ENCODE results near the gene EPN2.

The EPN2 gene

DNA sequence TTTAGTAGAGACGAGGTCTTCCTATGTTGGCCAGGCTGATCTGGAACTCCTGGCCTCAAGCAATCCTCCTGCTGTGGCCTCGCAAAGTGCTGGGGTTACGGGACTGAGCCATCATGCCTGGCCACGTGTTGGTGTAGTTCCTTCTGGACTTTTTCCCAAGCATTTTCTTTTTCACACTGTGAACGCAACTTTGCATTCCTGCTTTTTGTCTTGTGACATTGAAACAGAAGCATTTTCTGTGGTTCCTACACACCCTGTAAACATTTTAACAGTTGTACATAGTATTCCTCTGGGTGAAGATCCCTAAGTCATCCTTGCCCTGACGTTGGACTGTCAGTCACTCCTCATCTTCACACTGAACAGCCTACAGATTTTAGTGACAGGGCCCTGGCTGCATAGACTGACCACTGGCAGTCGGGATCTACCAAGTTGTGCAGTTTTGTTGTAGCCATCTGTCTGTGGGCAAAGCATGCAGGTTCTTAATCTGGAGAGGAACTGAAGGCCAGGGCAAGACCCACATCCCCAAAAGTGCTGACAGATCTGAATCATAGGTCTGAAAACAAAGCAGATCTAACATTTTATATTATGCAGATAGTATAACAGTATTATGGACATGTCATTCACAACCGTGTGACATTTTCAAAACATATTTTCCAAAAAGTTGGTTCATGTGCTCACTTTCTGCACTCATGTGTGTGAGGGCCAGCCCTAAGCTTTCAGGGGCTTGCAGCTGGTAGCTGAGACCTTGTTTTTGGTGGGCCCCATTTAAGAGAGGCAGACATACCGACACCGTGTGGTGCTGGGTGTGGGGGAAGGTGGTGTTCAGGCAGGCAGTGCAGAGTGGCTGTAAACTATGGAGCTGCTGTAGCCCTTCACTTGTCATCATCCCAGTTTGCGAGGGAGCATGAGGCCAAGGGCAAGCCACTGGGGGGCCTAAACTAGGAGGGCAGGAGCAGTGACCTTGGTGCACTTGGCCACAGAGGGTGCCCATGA lies 59.9 kb downstream of the EPN2 start:
- no peak for DNase-seq

DNA sequence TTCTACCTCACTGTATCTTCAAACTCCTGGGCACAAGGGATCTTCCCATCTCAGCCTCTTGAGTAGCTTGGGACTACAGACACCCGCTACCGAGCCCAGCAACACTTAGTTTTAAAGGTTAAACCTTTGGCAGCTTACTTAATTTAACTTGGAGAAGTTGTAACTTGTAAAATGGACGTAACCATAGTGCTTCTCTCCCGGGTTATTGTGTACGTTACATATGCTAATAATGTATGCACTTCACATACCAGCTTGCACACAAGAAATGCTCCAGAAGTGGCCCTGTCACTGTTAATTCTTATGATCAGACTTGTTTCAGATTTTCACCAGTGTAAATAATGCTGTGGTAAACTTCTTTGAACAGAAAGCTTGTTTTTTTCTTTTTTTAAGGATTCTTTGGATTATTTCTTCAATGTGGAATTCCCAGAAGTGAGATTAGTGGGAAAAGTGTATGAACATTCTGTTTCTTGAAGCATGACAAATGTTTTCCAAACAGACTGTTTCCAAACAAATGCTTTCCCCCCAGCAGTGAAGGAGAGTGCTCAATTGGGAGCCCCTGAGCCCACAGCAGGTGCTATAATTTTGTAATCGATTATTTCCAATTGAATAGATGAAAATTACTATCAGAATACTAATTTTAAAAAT lies 61.5 kb downstream of the EPN2 start:
- no peak for DNase-seq

DNA sequence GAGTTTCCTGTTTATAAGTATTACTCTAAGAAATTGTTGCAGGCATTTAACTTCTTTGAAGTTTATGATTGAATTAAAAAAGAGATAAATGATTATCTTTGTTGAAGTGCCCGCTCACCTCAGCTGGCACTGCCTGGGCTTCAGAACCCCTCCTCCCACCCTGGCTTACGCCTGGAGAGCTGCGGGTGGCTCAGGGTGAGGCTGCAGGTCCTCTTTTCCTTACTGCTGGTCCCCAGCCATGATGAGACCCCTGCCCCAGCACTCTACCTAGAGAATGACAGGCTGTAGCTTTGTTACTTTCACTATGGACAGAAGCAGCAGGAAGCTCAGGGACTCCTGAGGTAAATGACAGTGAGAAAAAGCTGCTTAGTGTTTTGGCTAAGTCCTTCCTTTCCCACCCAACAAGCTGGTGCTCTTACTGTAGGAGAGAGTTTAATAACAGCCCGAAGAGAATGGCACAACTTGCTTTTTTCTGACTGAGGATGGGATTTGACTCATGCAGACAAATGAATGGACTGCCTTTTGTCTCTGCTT lies 62.1 kb downstream of the EPN2 start:
- no peak for DNase-seq

DNA sequence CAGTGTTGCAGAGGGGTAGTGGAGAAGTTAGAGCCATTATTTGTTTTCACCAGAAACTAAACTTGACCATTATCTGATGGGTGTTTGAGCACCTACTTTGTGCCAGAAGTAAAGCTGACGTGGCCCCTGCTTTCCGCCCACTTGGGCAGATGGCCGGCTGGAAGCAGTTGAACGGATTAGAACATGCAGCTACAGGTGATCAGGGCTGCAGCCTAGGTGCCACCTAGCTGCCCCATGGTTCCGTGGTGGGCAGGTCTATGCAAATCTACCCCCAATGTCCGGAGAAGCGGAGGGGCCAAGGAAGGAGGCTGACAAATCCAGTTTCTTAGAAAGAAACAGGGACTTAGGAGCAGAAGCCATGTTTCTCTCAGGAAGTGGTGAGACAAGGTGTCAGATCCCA lies 62.7 kb downstream of the EPN2 start:
- no peak for DNase-seq

DNA sequence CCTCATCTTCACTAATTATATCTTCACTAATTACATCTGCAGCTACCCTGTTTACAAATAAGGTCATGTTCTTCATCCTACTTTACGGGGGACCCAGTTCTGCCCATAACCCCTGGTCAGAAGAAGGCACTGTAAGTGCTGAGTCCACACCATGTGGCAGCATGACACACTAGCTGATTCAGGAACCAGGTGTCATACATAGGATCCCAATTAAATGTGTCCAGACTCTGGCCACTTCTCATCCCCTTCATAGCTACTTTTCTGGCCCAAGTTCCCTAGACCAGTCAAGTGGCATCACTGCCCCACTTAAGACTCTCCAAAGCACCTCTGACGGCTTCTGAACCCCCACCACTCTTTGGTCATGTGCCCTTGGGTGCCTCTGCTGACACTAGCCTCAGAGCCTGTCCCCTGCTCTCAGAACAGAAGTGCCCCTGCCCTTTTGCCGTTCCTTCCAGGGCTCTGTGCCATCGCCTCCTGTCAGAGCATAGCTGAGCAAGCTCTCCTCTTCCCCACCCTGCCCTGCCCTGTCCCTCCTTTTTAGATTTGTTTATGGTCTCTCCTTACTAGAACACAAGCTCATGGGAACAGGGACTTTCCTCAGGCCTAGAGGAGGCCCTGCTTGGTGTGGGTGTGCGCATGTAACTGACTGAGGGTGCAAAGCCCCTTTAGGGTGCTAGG lies 64.2 kb downstream of the EPN2 start:
- no peak for DNase-seq

DNA sequence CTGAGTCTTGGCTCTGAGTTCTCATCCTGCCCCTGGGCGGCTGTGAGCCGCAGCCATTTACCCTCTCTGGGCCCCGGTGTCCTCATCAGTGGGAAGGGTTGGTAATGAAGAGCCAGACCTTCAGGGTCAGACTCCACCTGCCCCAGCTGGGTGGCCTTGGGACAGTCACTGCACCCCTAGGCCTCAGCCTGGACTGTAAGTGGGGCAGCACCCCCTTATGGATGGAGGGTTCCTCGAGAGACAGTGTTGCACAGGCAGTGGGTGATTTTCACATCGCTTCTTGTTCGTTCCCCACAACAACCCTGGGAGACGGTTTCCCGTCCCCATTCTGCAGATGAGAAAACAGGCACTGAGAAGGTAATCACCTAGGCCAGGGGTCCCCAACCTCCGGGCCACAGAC lies 64.8 kb downstream of the EPN2 start:
- DNase-seq: no peak

DNA sequence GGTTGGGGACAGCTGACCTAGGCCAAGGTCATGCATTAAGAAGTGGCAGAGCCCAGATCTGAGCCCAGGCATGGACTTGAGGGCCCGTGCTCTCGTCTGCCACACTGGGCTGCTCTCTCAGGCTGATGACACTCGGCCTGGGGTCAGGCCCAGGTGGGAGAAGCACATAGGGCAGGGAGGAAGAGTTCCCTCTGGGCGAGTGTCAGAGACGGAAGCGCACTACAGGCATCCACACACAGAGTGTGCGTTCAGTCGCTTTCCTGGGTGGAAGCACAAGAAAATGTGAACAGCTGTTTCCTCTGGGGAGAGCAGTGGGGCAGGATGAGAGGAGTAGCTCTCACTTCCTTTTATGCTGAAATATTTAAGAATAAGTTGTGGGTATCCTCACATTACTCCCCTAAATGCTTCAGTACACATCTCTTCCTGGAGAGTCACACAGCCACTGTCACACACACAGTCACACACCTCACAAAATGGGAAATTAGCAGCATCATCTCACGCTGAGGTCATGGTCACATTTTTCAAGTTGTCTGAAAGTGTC lies 65.7 kb downstream of the EPN2 start:
- no peak for DNase-seq

DNA sequence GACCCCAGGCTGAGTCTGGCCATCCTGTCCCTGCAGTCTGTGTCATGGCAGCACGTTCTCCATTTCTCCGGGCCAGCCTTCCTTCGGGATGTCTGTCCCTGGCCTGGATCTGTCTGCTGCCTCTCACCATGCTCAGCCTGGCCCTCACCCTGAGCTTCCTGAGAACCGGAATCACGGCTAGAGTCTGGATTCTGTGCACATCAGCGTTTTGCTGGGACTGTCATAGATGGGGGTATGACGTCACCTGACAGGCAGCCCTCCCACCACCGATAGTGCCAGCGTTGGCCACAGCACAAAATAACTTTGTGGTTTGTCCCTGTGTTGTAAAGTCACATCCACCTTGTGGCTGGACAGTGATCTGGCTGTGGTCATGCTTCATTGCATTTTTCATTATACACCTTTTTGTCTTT lies 66.2 kb downstream of the EPN2 start:
- DNase-seq: no peak

DNA sequence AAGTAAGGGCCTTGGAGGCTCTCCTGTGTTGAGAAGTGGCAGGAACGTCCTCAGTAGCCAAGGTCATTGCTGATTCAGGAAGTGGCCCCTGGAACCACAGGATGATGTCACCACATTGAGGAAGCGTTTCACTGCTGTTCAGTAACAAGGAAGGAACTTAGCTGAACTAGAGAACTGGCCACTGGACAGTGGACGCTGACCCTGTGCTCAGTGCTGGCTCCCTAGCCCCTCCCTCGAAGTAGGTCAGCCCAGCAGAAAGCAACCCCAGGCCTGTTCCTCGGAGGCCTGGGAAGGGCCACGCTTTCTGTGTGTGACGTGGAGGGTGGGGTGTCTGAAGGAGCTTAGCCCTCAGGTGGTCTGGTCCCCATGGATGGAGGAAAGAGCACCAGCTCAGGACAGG lies 67.0 kb downstream of the EPN2 start:
- peak; percentile 12 for DNase-seq

DNA sequence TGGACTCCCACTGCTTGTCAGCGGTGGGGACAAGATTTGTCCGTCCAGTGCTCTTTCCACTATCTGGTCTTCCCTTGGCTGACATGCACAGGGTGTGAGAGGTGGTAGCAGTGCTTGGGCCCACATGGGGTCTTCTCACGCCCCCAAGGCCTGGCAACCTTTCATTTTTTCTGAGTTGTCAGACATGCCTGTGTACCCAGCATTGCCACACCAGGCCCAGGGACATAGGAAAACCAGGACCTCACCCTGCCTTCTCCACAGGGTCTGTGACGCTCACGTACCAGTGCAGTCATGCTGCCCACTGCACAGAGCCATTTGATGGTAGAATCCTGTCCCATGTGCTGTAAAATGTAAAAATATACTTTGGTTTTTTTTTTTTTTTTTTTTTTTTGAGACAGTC lies 67.6 kb downstream of the EPN2 start:
- no peak for DNase-seq

DNA sequence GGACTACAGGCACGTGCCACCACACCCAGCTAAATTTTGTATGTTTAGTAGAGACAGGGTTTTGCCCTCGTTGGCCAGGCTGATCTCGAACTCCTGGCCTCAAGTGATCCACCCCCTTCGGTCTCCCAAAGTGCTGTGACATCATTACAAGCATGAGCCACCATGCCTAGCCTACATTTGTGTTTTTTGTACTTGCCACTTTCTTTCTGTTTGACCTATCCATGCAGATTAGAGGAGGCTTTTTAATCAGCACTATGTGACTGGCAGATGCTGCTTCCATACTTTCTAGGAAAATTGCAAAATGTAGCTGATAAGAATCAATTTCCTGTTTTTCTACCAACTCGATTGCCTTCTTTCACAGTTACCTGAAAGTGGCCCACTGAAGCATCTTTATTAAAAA lies 68.1 kb downstream of the EPN2 start:
- DNase-seq: no peak

DNA sequence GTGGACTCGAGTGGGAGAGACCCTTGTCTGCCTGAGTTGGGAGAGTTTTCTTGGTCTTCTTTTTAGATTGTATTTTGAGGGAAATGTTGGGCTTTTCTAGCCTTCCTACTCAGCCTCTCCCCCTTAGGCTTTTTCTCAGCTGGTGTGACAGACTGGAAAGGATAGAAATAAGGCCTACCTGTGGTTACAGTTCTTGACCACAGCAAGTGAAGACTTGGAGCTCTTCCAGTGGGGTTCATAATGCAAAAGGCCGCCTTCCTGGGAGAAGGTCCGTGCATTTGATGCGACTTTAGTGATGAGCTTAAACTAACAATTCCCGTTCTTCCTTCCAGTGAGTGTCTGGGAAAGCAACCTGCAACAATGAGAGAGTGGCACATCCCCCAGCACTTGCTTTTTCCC lies 68.6 kb downstream of the EPN2 start:
- no peak for DNase-seq

DNA sequence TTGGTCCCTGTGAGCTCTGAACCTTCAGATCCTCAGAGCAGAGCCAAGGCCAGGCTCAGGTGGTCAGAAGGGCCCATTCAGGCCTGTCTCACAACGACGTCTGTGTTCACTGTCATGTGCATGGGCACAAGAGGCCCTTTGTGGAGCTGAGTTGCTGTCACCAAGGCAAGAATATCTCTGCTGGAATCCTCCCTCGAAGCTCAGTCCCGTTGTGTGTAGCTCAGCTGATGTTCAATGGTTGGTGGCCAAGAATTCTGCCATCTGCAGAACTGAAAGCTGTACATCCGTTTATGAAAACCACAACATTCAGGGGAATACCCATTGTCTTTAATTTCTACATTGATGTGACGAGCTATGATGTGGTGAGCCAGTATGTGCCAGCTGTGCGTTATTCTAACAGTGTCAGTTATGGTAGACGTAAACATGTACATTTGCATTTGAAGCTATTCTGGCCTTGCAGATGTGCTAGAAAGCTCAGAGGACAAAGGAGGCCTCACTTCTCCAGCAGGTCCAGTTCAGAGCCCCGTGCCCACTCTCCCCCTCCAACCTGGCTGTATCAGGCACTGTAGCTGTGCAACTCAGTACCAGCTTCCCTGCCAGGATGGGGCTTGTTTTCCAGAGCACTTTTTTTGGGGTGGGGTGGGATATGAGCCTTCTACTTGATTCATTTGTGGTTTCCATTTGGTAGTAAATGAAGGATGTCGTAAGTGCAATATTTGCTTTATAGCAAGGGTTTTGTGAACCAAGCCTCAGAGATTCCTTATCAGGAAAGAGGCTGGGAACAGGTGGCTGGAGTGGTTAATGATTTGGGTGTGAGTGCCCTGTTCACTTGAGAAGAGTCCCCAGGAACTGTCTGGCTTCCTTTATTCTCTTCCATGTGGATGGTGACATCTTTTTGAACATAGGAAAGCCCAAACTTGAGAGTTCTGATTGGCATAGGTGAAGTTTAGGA lies 69.3 kb downstream of the EPN2 start:
- DNase-seq: no peak

DNA sequence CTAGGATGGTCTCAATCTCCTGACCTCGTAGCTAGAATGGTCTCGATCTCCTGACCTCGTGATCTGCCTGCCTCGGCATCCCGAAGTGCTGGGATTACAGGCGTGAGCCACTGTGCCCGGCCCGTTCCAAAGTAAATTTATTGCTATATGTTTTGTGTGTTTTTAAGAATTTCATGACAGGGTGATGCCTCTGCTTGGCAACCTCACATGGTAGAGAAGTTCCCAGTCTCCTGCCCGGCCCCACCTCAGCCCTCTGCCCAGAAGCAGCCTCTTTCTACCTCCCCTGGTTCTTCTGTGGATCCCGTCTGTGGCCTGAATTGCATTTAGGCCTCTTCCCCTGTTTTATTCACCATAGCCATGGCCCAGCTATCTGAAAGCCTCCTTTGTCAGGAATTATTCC lies 70.4 kb downstream of the EPN2 start:
- no peak for DNase-seq

DNA sequence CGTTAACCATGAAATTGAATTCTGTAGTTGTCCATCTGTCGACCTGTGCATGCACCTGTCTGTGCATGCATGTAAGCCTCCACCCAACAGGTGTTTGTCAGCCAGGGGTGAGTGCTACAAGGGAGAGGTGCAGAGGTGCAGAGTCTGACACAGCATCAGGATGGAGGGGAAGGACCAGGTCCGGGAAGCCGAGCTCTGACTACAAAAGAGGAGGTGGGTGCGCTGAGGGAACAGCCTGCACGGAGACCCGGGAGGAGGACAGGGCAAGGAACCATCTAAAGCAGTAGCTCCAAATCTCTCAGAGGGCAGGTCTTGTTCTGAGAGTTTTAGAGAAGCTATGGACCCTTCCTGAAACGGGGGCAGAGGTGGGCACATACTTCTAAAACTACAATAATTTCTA lies 71.2 kb downstream of the EPN2 start:
- DNase-seq: no peak

DNA sequence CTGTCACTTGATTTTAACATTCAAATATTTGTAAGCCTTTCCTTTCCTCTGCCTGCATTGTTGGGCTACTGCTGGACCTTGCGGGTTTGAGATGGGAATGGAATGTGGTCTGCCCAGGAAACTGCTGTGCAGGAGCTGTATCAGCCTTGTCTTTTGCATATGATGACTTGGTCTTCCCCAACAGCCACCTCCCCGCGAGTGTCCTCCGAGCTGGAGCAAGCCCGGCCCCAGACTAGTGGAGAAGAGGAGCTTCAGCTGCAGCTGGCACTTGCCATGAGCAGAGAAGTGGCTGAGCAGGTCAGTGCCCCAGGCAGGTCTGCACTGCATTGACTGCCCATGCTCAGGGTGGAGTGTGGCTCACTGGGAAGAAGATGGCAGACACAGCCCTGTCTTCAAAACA lies 72.5 kb downstream of the EPN2 start:
- no peak for DNase-seq

DNA sequence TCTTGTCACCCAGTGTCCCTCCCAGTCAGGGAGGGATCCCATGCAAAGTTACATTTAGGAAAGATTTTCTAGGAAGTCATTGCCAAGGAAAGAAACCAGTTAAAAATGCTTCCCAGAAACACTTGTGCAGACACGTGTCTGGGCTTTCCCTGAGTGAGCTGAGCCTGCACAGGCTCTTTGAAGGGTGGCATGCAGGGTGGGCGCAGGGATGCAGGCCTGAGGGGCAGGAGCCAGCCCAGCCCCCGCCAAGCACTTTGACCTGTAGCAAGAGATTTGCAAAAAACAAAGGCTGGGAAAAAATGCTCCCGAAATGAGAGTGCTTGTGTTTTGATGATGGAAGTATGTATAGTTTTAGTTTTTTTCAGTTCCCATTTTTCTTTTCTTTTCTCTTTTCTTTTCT lies 73.0 kb downstream of the EPN2 start:
- no peak for DNase-seq

DNA sequence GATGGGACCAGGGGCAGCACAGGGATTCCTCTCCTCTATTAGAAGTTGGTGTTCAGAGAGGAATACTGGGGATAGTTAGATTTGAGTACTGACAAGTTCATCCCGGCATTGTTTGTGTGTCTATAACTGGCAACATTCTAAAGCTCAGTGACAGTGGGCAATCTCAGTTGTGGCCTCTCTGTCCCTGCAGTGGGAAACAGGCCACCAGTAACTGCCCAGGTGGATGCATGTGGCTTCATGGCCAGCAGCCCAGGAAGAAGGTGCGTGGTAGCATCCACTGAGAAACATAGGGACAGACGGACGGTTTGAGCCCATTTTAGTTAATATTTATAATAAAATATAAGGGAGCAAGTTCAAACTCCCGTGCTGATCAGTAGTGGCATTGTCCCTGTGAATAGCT lies 73.8 kb downstream of the EPN2 start:
- no peak for DNase-seq

DNA sequence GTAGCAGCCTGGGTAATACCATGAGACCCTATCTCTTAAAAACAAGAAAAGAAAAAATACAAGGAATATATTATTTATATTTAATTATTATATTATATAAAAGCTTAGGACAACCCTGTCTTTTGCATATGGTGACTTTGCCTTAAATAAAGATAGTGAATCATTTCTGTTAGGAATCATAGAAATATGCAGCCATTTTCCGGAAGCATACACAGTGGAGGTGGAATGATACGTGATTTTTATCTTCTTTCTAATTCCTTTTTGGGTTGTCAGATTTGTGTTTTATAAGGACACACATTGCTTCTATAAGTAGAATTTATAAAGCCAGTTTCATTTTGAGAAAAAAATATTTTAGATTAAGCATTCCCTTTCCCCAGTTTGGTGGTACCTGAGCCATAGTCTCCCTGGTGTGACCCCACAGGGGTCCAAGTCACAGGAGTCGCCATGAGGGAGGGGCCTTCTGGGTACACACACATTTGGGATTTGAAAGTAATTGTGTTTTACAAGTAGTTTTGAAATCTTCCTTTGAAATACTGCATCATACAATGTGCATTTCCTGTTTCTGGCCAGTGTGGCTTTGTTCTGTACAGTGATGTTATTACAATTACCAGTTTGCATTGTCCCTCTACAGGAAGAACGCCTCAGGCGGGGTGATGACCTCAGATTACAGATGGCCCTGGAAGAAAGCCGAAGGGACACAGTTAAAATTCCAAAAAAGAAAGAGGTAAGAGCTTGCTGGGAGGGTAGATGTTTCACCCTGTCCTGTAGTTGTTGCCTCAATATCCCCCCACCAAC lies 74.5 kb downstream of the EPN2 start:
- no peak for DNase-seq

DNA sequence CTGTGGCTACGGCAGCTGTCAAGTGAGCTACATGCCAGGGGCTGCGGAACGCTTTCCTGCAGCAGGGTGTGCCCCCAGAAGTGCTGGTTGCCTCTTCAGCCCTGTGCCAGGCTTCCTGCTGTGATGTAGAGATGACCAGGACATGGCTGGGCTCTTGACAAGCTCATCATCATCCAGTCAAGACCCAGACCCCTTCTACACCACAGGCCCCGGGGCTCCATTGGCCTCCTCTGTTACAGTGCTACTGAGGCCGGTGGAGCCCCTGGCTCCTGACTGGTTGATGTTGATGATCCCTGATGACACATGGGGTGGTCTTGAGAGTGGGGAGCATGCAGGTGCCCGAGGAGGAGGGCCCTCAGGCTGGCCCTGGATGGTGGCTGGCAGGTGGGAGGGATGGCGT lies 75.2 kb downstream of the EPN2 start:
- DNase-seq: no peak

DNA sequence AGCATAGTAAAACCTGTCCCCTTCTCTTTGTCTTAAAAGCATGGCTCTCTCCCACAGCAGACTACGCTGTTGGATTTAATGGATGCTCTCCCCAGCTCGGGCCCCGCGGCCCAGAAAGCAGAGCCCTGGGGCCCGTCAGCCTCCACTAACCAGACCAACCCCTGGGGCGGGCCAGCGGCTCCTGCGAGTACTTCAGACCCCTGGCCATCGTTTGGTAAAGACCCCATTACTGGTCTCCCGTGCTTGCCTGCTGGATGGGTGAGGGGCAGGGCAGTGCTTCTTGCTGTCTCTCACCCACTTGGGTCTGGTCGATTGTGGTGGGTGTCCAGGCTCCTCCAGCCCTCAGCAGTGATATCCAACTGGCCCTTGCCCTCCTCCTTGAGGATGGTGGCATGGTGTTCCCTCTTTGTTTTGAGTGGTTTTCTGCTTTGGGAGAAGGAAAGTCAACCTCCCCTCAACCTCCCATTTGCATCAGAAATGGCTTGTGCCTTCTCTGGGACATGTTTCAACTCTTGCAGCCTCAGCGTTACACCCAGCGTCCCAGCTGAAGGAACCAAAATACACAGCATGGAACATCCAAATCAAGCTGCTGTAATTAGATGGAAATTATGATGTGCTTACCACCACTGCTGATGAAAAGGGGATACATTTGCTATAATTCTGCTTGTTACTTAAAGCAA lies 76.0 kb downstream of the EPN2 start:
- no peak for DNase-seq

All from NCI-H2029 (cell line).